ENCODE results near the gene MRPL52. TPM values are rescaled to one million over a fixed set of nuclear protein-coding genes. Genes with fewer than 3 reads are reported as not detected.
A peak's percentile ranks its signal among the peaks of the same experiment; 100 is the strongest.

MRPL52 gene
- total RNA-seq, 4 donors from 2014 or later: 48.5 to 153 (median 89.0) TPM

DNA sequence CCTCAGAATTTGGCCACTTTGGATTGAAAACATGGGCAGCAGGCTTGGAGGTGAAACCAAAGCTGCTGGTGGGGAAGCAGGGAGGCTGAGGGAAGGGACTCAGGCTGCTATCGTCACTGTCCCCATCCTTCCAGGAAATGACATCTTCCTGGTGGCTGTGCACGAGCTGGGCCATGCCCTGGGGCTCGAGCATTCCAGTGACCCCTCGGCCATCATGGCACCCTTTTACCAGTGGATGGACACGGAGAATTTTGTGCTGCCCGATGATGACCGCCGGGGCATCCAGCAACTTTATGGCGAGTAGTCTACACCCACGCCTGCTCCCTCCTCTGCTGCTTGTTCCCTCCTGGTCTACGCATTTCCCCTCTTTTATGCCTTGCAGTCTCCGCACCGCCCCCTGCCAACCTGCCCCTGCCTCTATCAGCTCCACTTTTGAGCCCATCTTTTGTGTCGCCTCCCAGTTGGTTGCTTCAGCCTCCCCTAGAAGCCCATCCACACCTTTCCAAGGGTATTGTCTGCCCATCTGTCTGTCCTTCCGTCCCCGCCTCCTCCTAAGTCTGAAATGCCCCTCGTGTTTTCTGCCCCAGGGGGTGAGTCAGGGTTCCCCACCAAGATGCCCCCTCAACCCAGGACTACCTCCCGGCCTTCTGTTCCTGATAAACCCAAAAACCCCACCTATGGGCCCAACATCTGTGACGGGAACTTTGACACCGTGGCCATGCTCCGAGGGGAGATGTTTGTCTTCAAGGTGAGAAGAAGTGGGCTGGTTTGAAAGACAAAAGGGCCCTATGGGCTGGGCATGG lies 13.6 kb downstream of the MRPL52 start:
- H3K36me3 ChIP-seq: peaks cover 0 to 5% of the 10 kb centered on the region in 2 donors
- DNase-seq: no peak
- TF ChIP-seq, protein P1, sequence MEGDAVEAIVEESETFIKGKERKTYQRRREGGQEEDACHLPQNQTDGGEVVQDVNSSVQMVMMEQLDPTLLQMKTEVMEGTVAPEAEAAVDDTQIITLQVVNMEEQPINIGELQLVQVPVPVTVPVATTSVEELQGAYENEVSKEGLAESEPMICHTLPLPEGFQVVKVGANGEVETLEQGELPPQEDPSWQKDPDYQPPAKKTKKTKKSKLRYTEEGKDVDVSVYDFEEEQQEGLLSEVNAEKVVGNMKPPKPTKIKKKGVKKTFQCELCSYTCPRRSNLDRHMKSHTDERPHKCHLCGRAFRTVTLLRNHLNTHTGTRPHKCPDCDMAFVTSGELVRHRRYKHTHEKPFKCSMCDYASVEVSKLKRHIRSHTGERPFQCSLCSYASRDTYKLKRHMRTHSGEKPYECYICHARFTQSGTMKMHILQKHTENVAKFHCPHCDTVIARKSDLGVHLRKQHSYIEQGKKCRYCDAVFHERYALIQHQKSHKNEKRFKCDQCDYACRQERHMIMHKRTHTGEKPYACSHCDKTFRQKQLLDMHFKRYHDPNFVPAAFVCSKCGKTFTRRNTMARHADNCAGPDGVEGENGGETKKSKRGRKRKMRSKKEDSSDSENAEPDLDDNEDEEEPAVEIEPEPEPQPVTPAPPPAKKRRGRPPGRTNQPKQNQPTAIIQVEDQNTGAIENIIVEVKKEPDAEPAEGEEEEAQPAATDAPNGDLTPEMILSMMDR (IDR thresholded peaks at IDR 0.05 in 4 of 5, conservative IDR thresholded peaks at IDR 0.05 in 1 of 5): no peak
- no peak for TF ChIP-seq POLR2A (IDR thresholded peaks at IDR 0.05)
- H3K9me3 ChIP-seq: no peaks in the 10 kb centered on the region
- H3K4me3 ChIP-seq: no peak overlapping the region
- in situ Hi-C loops (cut with MboI; ENCODE audit: low sequenced_read_pairs in 4 of 4): no loop called here
- intact Hi-C loops (cut with DNase I; ENCODE audit: low total_unique reads): no loop called here
- H3K27ac ChIP-seq: no peak overlapping the region
- peaks cover 0 to 5% (median 0%) of the 10 kb centered on the region in 3 donors for H3K27me3 ChIP-seq
- ATAC-seq: no peak
- H3K4me1 ChIP-seq: peaks cover 4 to 9% of the 10 kb centered on the region in 2 donors

DNA sequence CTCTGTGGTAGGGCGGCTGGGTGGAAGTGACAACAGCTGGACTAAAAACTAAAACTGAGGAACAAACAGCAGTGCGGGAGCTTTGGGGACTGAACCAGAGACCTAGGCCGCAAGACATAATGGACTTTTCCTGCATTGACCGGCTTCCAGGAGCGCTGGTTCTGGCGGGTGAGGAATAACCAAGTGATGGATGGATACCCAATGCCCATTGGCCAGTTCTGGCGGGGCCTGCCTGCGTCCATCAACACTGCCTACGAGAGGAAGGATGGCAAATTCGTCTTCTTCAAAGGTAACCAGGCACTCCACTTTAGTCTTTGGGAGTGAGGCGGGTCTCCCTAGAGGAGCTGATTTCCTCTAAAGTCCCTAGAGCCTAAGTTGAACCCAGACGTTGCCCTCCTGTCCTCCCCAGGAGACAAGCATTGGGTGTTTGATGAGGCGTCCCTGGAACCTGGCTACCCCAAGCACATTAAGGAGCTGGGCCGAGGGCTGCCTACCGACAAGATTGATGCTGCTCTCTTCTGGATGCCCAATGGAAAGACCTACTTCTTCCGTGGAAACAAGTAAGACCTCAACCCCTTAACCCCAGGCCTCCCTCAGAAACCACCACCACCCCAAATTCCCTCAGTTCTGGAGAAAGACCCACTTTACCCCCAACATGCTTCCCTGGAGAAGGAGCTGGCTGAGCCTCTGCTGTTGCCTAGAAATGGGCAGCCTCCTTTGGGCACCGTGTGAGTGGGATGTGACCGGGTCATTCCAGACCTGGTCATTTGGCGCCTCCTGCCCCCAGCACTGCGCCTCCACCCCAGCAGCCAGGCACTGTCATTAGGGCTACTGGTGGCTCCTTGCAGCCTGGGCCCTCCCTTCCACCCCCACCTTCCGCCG lies 14.8 kb downstream of the MRPL52 start:
- Histone ChIP-seq H3K9me3 (no peaks in the 10 kb centered on the region), H3K27me3 (no peaks in the 10 kb centered on the region), H3K36me3 (peaks cover 0 to 5% of the 10 kb centered on the region in 2 donors), H3K4me1 (peaks cover 15 to 20% of the 10 kb centered on the region in 2 donors), H3K4me3 (no peak overlapping the region), H3K27ac (no peak overlapping the region)
- no peak for DNase-seq
- ATAC-seq: no peak
- TF ChIP-seq, protein P1 (IDR thresholded peaks at IDR 0.05 in 4 of 5, conservative IDR thresholded peaks at IDR 0.05 in 1 of 5): no peak
- no peak for TF ChIP-seq POLR2A (IDR thresholded peaks at IDR 0.05)
- in situ Hi-C loops (cut with MboI; ENCODE audit: low sequenced_read_pairs in 4 of 4) (no loop called here), intact Hi-C loops (cut with DNase I; ENCODE audit: low total_unique reads) (no loop called here)

DNA sequence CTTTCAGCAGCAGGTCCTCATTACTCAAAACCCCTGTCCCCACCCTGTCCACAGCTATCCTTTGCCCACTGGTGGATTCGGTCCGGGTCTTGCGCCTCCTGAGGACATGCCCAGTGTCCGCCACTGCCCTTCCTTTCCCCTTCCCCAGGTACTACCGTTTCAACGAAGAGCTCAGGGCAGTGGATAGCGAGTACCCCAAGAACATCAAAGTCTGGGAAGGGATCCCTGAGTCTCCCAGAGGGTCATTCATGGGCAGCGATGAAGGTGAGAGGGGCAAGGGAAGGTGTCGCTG lies 15.4 kb downstream of the MRPL52 start:
- TF ChIP-seq, protein P1 (IDR thresholded peaks at IDR 0.05 in 4 of 5, conservative IDR thresholded peaks at IDR 0.05 in 1 of 5): no peak
- TF ChIP-seq POLR2A (IDR thresholded peaks at IDR 0.05): no peak
- Histone ChIP-seq H3K4me3 (no peak overlapping the region), H3K27me3 (no peaks in the 10 kb centered on the region), H3K9me3 (no peaks in the 10 kb centered on the region), H3K27ac (no peak overlapping the region), H3K4me1 (peaks cover 21 to 26% of the 10 kb centered on the region in 2 donors), H3K36me3 (peaks cover 0 to 5% of the 10 kb centered on the region in 2 donors)
- DNase-seq: no peak
- in situ Hi-C loops (cut with MboI; ENCODE audit: low sequenced_read_pairs in 4 of 4): no loop called here
- intact Hi-C loops (cut with DNase I; ENCODE audit: low total_unique reads): no loop called here
- no peak for ATAC-seq

DNA sequence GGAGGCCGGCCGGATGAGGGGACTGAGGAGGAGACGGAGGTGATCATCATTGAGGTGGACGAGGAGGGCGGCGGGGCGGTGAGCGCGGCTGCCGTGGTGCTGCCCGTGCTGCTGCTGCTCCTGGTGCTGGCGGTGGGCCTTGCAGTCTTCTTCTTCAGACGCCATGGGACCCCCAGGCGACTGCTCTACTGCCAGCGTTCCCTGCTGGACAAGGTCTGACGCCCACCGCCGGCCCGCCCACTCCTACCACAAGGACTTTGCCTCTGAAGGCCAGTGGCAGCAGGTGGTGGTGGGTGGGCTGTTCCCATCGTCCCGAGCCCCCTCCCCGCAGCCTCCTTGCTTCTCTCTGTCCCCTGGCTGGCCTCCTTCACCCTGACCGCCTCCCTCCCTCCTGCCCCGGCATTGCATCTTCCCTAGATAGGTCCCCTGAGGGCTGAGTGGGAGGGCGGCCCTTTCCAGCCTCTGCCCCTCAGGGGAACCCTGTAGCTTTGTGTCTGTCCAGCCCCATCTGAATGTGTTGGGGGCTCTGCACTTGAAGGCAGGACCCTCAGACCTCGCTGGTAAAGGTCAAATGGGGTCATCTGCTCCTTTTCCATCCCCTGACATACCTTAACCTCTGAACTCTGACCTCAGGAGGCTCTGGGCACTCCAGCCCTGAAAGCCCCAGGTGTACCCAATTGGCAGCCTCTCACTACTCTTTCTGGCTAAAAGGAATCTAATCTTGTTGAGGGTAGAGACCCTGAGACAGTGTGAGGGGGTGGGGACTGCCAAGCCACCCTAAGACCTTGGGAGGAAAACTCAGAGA lies 16.3 kb downstream of the MRPL52 start:
- Histone ChIP-seq H3K4me1 (peaks cover 31 to 36% of the 10 kb centered on the region in 2 donors), H3K27me3 (no peaks in the 10 kb centered on the region), H3K4me3 (no peak overlapping the region), H3K27ac (peak overlapping the region in 2 of 4 donors; percentile 18 to 51), H3K9me3 (no peaks in the 10 kb centered on the region), H3K36me3 (peaks cover 0 to 5% of the 10 kb centered on the region in 2 donors)
- DNase-seq (no peak), ATAC-seq (no peak)
- intact Hi-C loops (cut with DNase I; ENCODE audit: low total_unique reads) (no loop called here), in situ Hi-C loops (cut with MboI; ENCODE audit: low sequenced_read_pairs in 4 of 4) (no loop called here)
- TF ChIP-seq, protein P1 (IDR thresholded peaks at IDR 0.05 in 4 of 5, conservative IDR thresholded peaks at IDR 0.05 in 1 of 5): no peak
- TF ChIP-seq POLR2A (IDR thresholded peaks at IDR 0.05): no peak
